Ramos (cell line): ENCODE measurements around the gene EEA1.
"Not testable (repeated sequence)": the region's sequence is repeated elsewhere in the genome, so short reads cannot be mapped to it uniquely, and the experiment has no call there.

Experiments used
- in situ Hi-C: fragments of 300-500 bp; cut with MboI; formaldehyde crosslinking; loops from one replicate; pipeline ENCODE4 v1.14.3; 2022; ENCODE audit warnings: low sequenced_read_pairs; ENCODE audit not compliant: unreplicated experiment

EEA1 gene

DNA sequence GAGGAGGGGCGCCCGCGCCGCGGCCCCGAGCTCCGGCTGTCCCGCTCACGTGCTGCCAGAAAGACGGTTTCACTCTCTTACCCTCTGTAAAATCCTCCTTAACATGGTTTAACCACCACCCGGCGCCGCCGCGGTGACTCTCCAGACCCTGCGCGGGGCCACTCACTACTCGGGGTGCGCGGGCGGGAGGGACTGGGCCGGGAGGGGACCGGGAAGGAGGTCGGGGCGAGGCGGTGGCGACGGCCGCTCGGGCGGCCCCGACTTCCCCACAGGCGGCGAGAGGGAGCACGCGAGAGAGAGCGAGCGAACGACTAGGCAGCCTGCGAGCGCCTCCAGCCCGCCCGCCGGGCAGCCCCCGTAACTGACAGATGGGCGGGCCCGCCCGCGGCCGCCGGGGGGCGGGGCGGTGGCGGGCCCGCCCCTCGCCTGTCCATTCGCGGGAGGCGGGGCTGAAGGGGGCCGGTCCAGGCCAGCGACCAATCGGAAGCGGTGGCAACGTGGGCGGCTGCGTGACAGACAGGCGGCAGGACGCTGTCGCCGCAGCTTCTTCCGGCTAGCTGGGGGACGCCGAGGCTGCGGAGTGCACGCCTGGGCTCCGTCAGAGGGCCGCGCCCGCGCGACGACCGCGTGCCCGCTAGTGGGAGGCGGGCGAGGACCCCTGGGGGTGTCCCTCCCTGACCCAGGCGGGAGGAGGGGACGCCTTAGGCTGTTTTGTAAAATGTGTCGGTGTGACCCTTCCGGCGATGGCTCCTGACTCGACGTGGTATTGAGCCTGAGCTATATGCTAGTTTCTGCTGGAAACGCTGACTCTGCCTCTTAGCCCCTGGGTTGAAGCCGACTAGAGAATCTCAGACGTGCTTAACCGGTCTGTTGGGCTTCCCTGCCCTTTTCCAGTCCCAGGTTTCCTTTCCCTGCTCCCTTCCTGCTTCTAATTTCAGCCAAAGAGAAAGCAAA lies at the start of gene EEA1:
Gene EEA1 (minus strand): TSS at position 334 of the 954 bp plus-strand sequence. CDS start 229 bp downstream, at position 105.
- in situ Hi-C loops = no loop called here

DNA sequence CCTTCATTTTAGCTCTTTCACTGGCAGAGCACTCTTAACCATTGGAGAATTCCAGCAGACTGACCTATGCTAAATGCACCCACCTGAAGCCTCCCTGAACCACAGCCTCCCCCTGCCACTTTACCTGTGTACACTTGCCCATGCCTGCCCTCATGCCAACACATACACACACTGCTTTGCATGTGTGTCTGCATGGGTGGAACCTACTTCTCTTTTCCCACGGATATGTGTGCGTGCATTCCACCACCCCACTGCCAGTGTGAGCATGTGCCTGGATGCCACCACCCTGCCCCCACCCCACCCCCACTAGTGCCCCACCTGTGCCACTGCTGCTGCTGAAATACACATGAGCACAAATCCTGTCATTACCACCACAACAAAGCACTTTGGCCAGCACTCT lies 49.5 kb upstream of the EEA1 start:
- in situ Hi-C loops = no loop called here

DNA sequence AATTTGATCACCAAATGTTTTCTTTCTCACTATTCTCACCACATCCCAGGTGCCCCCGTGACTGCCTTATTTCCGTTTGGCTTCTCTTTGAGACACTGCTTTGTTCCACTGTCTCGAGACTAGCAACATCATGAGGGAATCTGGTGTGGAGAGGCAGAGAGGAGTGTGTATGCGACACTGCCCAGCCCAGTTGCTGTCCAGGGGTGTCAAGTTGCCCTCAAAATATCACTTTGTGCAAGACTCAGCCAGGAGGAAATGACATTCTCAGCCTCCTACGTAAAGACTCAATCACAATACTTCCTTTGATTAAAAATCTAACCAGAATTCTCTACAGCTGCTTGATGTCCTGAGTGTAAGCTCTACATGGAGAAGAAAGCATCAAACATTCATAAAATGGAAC lies 48.2 kb upstream of the EEA1 start:
- in situ Hi-C loops = no loop called here

DNA sequence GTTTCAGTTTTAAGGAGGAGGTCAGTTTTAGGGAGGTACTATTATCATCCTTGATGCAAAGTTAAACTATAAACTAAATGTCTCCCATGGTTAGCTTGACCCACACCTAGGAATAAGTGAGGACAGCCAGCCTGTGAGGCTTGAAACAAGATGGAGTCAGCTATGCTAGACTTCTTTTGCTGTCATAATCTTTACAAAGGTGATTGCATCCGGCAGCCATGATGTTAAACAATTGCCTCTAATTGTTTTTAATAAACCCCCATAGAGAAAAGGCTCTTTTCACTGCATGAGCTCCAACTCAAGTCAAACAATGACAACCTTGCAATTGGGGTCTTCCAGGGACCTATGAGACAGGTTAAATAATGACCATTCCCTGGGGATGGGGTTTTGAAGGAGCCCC lies 45.7 kb upstream of the EEA1 start:
- in situ Hi-C loops = no loop called here

DNA sequence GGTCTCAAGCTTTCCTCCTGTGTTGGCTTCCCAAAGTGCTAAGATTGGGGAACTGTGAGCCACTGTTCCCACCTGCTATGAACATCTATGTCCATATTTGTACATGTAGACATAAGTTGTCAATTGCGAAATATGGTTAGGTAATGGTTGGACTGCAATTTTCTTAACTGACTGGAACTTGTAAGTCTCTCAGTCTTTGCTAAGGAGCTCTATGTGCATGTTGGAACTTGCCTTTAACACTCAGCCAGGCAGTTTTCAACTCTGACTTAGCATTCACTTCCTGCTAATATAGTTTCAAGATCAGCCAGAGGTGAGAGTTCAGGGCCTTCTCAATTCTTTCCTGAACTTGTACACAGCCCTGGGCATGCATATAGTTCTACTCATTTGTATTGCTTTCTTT lies 44.5 kb upstream of the EEA1 start:
- in situ Hi-C loops = no loop called here

DNA sequence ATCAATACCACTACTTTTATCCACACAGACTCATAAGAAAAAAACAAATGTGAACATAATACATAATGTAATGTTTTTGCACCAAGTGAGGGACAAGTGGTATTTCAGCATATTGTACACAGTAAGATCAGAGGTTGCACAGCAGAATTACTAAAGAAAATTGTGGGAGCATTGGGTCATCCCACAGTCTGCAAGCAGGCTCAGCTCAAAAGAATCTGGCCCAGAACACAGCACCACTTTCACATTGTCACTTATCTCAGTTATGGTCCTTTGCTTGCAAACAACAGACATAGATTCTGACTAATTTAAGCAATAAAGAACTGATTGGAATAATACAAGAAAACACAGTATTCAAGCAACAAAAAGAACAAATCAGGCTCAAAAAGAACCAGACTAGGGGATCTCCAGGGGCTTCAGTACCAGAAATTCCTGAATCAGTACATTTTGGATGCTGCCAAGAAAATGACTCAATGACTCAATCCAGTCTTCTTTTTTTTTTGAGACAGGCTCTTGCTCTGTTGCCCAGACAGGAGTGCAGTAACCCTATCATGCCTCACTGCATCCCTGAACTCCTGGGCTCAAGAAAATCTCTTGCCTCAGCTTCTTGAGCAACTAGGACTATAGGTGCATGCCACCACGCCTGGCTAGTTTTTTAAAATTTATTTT lies 42.9 kb upstream of the EEA1 start:
- in situ Hi-C loops = no loop called here

DNA sequence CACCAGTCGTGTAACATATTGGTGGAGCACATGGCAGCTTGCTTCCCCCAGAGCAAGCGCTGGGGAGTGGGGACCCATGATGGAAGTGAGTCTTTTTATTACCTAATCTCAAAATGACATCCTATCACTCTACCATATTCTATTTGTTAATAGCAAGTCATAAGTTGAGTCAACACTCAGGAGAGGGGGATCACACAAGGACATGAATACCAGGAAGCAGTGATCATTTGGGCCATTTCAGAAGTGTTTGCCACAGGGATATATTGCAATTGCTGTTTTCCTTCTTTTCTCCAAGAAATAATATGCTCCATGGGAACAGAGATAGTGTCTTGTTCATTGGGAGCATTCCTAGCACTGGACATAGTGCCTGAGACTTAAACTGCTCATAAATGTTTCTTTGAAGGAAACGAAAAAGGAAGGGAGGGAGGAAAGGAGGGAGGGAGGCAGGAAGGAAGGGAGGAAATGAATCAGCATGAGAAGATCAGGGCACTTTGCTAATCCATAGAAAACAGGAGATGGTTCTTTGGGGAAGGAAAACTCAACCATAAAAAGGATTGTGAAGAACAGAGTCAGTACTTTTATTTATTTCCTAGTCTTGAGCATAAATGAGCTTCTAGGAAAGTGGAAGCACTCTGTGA lies 39.2 kb upstream of the EEA1 start:
- in situ Hi-C loops = no loop called here

DNA sequence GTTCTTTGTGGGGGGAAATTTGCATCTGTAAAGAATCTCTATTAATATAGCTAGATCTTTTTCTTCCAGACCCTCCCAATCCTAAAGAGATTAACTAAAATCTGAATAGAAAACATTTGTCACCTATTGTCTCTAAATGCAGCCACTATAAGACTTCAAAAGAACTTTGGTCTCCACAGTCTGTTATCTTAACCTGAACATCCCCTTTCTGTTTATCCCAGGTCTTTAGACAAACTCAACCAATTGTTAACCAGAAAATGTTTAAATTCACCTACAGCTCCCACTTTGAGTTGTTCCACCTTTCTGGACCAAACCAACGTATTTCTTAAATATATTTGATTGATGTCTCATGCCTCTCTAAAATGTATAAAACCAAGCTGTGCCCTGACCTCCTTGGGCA lies 35.3 kb upstream of the EEA1 start:
- in situ Hi-C loops = not testable (repeated sequence)

DNA sequence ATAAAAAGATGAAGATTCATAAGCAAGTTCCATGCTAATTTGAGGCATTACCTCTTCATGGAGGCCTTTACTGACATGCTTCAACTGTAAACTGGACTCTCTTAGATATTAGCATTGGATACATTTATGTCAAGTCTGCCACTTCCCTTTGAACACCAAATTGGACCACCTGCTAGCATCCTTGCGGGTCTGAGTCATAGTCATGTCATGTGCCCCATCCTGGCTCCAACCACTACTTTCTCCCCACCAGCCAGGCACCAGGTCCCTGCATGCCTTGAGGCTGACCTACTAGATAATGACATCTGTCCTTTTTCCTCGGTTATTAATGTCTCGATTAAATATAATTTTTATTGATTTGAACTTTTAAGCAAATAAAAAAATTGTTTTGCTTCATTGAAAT lies 32.9 kb upstream of the EEA1 start:
- in situ Hi-C loops = no loop called here

DNA sequence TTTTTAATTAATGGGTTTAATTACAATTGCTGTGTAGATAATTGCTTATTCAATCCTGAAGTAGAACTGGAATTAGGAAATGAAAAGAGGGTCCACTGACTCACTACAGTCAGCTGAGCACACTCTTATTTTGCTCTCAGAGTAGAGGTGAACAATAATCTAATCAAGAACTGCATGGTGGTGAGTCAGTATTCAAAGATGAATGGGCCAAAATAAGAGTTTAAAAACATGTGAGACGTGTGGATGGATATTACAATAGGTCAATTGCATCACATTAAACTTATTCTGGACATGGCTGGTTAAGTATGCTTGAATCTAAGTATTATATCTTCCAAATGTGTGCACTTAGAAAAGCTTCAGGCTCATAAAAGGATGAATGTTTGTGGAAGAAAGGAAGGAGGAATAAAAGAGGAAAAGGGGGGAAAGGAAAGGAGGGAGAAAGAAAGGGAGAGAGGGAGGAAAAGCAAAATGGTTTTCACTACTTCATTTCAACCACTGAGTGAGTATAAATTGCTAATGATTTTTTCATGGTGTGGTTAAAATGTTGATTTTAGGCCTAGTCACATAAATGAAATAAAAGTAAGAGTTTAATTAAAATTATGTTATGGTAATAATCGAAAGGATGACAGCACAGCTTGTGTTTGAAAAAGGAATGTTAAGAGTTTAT lies 27.0 kb upstream of the EEA1 start:
- in situ Hi-C loops = no loop called here

DNA sequence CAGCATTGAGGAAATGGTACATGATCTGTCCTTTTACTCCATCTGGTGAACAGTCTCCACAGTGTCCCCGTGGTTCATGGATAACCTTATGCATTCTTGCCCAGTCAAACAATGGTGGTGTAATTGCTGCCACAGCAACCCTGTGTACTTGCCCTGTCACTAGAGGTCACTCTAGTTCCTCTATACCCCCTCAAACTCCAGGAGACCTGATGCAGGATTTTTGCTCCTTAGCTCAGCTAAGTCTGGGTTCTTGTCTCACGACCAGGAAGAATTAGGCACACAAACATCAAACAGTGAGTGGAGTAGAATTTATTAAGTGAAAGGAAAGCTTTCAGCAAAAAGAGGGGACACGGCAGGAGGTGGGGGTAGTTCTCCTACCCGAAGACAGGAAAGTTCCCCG lies 24.7 kb upstream of the EEA1 start:
- in situ Hi-C loops = no loop called here

DNA sequence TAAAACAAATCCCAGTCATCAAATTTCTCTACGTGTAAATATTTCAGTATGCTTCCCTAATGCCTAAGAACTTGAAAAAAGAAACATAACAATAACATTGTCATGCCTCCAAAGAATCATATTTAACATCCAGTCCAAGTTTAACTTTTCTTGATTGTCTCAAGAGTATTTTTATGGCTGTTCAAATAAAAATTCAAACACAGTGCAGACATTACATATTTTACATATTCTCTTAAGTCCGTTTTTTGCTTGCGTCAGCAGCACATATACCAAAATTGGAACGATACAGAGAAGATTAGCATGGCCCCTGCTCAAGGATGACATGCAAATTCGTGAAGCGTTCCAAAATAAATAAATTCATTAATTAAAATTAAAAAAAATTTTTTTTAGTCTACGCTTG lies 23.3 kb upstream of the EEA1 start:
- in situ Hi-C loops = no loop called here

DNA sequence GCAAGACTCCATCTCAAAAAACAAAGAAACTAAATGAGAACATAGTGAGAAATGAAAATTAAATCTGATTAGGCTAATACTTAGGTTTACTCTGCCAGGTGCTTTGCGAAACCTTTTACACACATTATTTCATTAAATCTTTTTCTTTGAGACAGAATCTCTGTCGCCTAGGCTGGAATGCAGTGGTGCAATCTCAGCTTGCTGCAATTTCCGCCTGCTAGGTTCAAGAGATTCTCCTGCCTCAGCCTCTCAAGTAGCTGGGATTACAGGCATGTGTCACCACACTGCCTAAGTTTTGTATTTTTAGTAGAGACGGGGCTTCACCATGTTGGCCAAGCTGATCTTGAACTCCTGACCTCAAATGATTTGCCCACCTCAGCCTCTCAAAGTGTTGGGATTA lies 21.9 kb upstream of the EEA1 start:
- in situ Hi-C loops = no loop called here

DNA sequence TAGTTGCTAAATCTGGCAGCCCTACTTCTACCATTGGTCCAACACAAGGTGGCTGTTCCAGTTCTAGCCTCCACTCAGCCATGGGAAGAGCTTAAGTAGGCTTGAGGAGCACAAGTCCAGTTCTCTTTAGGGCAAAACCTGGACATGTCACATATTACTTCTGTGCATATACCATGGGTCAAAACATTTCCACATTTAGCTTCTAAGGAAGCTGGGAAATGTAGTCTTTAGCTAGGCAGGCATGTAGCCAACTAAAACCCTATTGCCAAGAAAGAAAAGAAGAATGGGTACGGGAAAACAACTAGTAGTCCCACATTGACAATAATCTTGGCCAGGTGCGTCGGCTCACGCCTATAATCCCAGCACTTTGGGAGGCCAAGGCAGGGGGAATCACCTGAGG lies 20.9 kb upstream of the EEA1 start:
- in situ Hi-C loops = no loop called here

DNA sequence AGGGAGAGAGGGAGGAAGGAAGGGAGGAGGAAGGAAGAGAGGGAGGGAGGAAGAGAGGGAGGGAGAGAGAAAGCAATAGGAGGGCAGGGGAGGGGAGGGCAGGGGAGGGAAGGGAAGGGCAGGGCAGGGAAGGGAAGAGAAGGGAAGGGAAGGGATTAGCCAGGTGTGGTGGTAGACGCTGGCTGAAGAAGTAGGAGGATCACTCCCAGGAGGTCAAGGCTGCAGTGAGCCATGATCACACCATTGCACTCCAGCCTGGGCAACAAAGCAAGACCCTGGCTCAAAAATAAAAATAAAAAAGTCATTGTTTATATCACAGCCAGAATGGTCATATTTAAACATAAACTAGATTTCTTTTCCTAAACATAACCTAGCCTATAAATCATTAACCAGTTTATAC lies 20.4 kb upstream of the EEA1 start:
- in situ Hi-C loops = no loop called here

DNA sequence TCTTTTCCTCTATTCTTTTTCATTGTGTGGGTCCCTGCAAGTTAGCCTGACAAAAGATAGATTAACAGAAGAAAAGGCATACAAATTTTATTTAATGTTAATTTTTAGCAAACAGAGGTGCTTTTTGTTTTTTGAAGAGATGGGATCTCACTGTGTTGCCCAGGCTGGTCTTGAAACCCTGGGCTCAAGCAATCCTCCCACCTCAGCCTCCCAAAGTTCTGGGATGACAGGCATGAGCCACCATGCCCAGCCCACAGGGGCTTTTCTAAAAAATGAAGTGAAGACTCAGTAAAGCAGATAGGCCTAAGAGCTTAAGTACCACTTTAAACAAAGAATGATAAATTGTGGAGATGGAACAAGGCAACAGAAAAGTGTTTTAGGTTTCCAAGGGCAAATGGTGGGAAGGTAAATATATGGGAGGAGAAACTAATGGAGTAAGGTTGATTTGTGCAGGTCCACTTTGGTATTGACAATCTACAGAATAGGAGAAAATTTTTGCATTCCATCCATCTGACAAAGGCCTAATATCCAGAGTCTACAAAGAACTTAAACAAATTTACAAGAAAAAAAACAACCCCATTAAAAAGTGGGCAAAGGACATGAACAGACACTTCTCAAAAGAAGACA lies 18.6 kb upstream of the EEA1 start:
- in situ Hi-C loops = no loop called here

DNA sequence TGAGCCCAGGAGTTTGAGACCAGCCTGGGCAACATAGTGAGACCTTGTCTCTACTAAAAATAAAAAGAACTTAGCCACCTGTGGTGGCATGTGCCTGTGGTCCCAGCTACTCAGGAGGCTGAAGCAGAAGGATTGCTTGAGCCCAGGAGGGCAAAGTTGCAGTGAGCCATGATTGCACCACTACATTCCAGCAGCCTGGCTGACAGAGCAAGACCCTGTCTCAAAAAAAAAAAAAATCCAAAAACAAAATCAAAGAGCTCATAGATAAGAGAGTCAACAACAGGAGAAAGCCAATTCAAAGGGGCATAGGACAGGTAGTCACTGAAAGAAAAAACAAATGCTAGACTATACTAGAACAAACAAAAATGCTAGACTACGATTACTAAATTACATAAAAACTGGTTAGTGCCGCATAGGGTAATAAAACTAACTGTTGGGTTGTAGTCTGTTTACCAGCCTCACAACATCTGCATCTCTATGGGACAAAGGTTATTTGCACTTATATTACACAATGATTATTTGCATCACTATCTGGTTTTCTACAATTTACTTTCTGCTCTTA lies 16.6 kb upstream of the EEA1 start:
- in situ Hi-C loops = no loop called here

DNA sequence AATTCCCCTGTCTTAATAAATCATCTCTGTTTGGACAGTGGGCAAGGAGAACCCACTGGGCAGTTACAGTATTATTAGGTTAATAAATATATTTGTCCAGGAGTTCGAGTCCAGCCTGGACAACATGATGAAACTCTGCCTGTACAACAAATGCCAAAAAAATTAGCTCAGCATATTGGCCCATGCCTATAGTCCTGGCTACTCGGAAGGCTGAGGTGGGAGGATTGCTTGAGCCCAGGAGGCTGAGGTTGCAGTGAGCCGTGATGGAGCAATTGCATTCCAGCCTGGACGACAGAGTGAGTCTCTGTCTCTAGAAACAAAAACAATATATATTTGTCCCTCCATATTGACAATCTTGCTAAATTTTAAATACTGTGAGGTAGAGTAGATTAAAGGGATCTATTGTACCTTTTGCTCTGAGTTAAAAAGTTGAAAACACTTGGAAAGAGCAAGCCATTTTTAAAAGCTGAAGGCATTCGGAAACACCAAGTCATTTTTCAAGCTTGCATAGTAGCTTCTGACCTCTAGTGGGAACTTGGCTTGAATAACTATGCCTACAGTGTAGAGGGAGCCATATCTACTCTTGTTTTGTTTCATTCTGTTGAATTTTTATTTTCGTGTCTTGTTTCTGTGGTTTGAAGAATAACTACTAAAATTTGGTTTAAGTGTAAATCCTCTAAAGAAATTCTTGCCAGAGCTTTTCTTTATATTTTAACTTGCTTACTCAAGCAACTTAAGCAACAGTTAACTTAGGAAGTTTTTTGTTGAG lies 14.6 kb upstream of the EEA1 start:
- in situ Hi-C loops = no loop called here

DNA sequence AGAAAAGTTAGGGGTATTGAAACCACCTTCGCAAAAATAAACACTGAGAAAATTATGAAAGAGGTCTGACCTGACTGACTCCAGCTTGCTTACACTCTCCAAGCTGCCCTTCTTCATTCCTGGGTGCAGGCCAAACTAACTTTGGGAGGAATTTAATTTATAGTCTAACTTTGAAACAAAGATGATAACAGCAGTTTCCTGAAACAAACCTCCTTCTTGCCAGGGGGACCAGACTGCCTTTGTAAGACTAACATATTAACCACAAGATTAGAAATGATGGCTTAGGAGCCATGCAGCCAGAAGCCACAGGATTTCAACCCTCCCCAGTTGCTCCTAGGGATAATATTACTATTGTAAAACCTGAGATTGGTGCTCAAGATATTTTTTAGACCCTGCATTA lies 13.8 kb upstream of the EEA1 start:
- in situ Hi-C loops = no loop called here
